Inferior parietal cortex (tissue), 1 donor: ENCODE results near the gene INTS14.

ENCODE experiments used
- DNase-seq: peaks from one replicate; pipeline ENCODE4 v3.0.0-alpha.2; 2016; ENCODE audit errors: extremely low spot score

INTS14 gene

DNA sequence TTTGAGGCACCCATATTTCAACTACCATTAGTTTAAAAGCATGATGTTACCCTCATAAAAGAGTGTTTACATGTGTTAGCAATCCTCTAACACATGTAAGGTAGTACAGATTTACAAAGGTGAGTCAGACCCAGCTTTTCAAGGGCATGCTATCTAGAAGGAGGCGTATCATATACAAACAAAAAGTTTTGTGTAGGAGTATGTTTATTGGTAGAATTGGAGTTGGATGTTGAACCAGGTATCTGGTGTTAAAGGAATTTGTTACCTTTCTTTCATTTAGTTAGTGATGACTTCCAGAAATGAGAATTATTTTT lies 78.2 kb downstream of the INTS14 start:
- no peak for DNase-seq

DNA sequence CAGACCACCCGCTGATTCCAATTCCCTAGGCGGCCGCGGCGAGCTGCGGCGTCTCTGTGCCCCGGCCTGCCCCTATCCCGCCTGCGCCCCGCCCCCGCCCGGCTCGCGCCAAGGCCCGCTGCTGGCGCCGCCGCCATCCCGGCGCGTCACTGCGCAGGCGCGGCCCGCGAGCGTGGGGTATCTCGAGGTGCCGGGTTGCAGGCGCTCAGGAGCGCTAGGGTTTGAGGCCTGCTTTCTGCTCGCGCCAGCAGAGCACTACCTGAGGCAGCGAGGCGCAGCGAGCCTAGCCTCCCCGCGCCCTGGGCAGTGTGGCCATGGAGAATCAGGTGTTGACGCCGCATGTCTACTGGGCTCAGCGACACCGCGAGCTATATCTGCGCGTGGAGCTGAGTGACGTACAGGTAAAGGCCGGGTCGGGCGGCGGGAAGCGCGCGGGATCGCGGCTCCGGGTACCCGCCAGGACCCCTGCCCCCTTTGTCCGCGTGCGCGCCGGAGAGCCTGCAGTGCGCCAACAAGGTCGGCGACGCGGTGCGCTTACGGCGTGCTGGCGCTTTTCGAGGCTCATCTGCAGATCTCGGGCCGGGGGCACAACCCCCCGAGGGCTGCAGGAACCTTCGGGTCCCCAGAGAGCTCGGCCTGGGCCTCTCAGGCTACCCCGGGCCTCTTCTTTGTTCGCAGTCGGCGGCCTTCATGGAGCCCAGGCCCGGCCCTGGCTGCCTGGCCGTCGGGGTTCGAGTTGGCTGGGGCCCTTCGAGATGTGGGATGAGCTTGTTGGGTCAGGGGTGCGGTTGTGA lies 80.4 kb downstream of the INTS14 start, which contains the start of gene HACD3:
TSS of gene HACD3 (plus strand) at position 146 of the 794 bp plus-strand sequence. CDS start at position 315, 169 bp downstream.
- DNase-seq: peak; percentile 79

DNA sequence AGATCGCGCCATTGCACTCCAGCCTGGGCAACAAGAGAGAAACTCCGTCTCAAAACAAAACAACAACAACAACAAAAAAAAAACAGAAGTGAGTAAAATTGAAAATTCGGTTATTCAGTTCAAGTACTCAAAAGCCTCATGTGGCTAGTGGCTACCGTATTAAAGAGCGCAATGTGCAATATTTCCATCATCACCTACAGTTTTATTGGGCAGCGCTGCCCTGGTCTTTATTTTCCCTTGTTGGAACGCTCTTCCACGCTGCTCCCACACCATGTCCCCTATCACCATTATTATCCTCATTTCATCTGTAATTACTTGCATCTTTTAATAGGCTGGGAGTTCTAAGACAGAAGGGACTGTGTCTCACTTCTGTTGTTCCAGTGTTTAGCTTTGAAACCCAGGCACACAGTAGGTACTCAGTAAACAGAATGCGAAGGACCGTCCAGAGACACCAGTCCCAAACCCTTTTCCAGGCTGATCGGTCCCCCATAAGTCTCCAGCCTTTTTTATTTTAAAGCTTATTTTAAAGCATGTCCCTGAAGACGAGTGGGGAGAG lies 81.1 kb downstream of the INTS14 start:
- DNase-seq: no peak
